Adrenal gland (tissue), 5 donors: Measurements from ENCODE around the gene EXD2.
"Not testable (repeated sequence)": the region's sequence is repeated elsewhere in the genome, so short reads cannot be mapped to it uniquely, and the experiment has no call there.

Source experiments
- CTCF ChIP-seq, 6 experiments: fragments of 450-650 bp in 4 of 6; fragments of 200-600 bp in 2 of 6; sonication (generic) in 1 of 6; IDR thresholded peaks; 1 replicate in 5 of 6; 2 replicates in 1 of 6; pipeline versions ENCODE4 v1.5.1 to v1.8.0; 2016 to 2021; ENCODE audit warnings: antibody characterized with exemption in 6 of 6, mild to moderate bottlenecking in 2 of 6, moderate library complexity in 1 of 6
- POLR2A ChIP-seq, 2 donors: fragments of 450-650 bp; IDR thresholded peaks; one replicate each; pipeline ENCODE4 v1.6.1; 2017; ENCODE audit warnings: antibody characterized with exemption in 2 of 2, mild to moderate bottlenecking in 2 of 2, moderate library complexity in 1 of 2
- donor health status: DM: no; HTN: no; CAD: no.

DNA sequence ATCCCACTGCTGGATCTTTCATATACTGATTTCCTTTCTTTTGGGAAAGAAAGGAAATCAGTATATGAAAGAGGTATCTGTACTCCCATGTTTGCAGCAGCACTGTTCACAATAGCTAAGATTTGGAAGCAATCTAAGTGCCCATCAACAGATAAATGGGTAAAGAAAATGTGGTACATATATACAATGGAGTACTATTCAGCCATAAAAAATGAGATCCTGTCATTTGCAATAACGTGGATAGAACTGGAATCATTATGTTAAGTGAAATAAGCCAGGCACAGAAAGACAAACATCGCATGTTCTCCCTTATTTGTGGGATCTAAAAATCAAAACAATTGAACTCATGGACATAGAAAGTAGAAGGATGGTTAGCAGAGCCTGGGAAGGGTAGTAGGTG lies 25.5 kb upstream of the EXD2 start:
- not testable (repeated sequence) for TF ChIP-seq CTCF, POLR2A (IDR thresholded peaks at IDR 0.05)
